CD4-positive, alpha-beta T cell treated with Interleukin-17A for 1 hour (primary cell): Measurements from ENCODE around the gene ACKR2.

Experiments
- DNase-seq: peaks from one replicate; pipeline ENCODE4 v3.0.0-alpha.2; 2020

The ACKR2 gene

GRCh38 chr3:42894698-42895579 is 85.7 kb downstream of the ACKR2 start:
- DNase-seq, result no peak

- DNase-seq, result no peak
Measured at GRCh38 chr3:42895580-42895868, 86.3 kb downstream of the ACKR2 start.

- DNase-seq, result no peak
Measured at GRCh38 chr3:42898896-42899675, 89.8 kb downstream of the ACKR2 start.

GRCh38 chr3:42900226-42901072 is 91.2 kb downstream of the ACKR2 start:
- DNase-seq, result no peak

GRCh38 chr3:42901073-42901415 is 91.8 kb downstream of the ACKR2 start:
- no peak for DNase-seq

GRCh38 chr3:42902257-42902656 is 93.0 kb downstream of the ACKR2 start:
- no peak for DNase-seq

GRCh38 chr3:42904076-42904475 is 94.8 kb downstream of the ACKR2 start:
- DNase-seq, result no peak

GRCh38 chr3:42905740-42906069 is 96.5 kb downstream of the ACKR2 start:
- no peak for DNase-seq

- no peak for DNase-seq
Measured at GRCh38 chr3:42906070-42906847, 97.0 kb downstream of the ACKR2 start, which contains the start of gene ZNF662. Gene ZNF662, plus strand, starts transcription at chr3:42906142. Its CDS starts 1,973 bp downstream, at chr3:42908115.

- DNase-seq, result no peak
Measured at GRCh38 chr3:42906848-42907183, 97.6 kb downstream of the ACKR2 start.

- no peak for DNase-seq
Measured at GRCh38 chr3:42908675-42909074, 99.4 kb downstream of the ACKR2 start.

- DNase-seq, result no peak
Measured at GRCh38 chr3:42911551-42911950, 102.3 kb downstream of the ACKR2 start.

- DNase-seq, result no peak
Measured at GRCh38 chr3:42914771-42915515, 105.7 kb downstream of the ACKR2 start.
